ENCODE results near the gene NEK7. TPM values are rescaled to one million over a fixed set of nuclear protein-coding genes. Genes with fewer than 3 reads are reported as not detected.

NEK7 gene
- total and polyA plus RNA-seq, 2 of the 8 experiments (the other 6 are each of a cell fraction or from before 2014, with no cell fraction given), result 5.1 to 10.0 TPM

- TF ChIP-seq CHD7 (IDR thresholded peaks at IDR 0.05; ENCODE audit: insufficient replicate concordance, low read length), result no peak
- no peak for TF ChIP-seq GTF2F1 (IDR thresholded peaks at IDR 0.05; ENCODE audit: borderline replicate concordance, low read depth, low read length)
- TF ChIP-seq TAF7 (optimal IDR thresholded peaks at IDR 0.05; ENCODE audit: borderline replicate concordance, low read depth, low read length), result no peak
- no peak for TF ChIP-seq CTCF (IDR thresholded peaks at IDR 0.05; ENCODE audit: control extremely low read depth in 1 of 3, insufficient read depth in 1 of 3, low read depth in 1 of 3, low read length in 3 of 3)
- no peak for TF ChIP-seq JUN (IDR thresholded peaks at IDR 0.05; ENCODE audit: low read depth, low read length)
- TF ChIP-seq JUND (IDR thresholded peaks at IDR 0.05; ENCODE audit: low read length), result no peak
- TF ChIP-seq EGR1 (IDR thresholded peaks at IDR 0.05; ENCODE audit: borderline replicate concordance, low read depth, low read length), result no peak
- TF ChIP-seq TEAD4 (IDR thresholded peaks at IDR 0.05; ENCODE audit: low read depth, low read length), result no peak
- TF ChIP-seq CTBP2 (IDR thresholded peaks at IDR 0.05; ENCODE audit: borderline replicate concordance, insufficient read depth, insufficient read length, low read length), result no peak
Measured at GRCh38 chr1:198228925-198229324, 72.1 kb downstream of the NEK7 start (continued).

Measured in H1 (cell line).